Femur (tissue), 1 donor: Measurements from ENCODE around the gene SMARCA1.

Experiments used
- DNase-seq: peaks from one replicate; pipeline ENCODE4 v3.0.0-alpha.2; 2017

Gene SMARCA1

GRCh38 chrX:129449148-129449547, 74.1 kb downstream of the SMARCA1 start:
- no peak for DNase-seq

- no peak for DNase-seq
Observed at GRCh38 chrX:129445436-129445835, 77.9 kb downstream of the SMARCA1 start.

- no peak for DNase-seq
Observed at GRCh38 chrX:129433945-129434344, 89.3 kb downstream of the SMARCA1 start.

- no peak for DNase-seq
Observed at GRCh38 chrX:129433461-129433860, 89.8 kb downstream of the SMARCA1 start.

- no peak for DNase-seq
Observed at GRCh38 chrX:129427267-129427666, 96.0 kb downstream of the SMARCA1 start.

GRCh38 chrX:129423191-129423590, 100.1 kb downstream of the SMARCA1 start:
- DNase-seq: no peak

GRCh38 chrX:129404670-129405008, 118.7 kb downstream of the SMARCA1 start:
- no peak for DNase-seq

GRCh38 chrX:129403974-129404669, 119.2 kb downstream of the SMARCA1 start:
- DNase-seq: no peak
